ENCODE data around the gene BMI1. TPM values are rescaled to one million over a fixed set of nuclear protein-coding genes. Genes with fewer than 3 reads are reported as not detected.

Gene BMI1
- total and polyA plus RNA-seq, 2 of the 4 experiments (the other 2 are of a cell fraction), result 19.7 to 25.8 TPM

DNA sequence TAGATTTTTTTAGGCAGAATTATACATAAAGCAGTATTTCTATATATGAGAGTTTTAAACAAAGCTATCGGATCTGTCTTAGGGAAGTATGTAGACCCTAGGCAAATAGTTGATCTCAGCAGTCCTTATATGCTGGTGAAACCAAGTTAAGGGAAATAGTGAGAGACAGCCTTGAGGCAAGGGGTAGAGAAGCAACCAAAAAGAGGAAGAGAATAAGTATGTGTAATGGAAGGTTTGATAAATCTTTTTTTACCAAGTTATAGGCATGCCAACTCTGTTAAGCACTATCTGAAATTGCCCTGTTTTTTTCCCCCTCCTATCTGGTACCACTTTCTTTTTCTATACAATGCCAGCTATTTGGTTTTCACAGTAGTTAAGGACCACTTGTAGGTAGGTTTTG is 44.3 kb downstream of the BMI1 start:
- no peak overlapping the region for H3K14ac ChIP-seq (replicated peaks; ENCODE audit: low read depth, low read length)
- no peak overlapping the region for H3K27ac ChIP-seq (ENCODE audit: insufficient read depth, low read length)
- DNase-seq (no peak), ATAC-seq (ENCODE audit: low read depth) (no peak)
- no peak overlapping the region for H3K9ac ChIP-seq (ENCODE audit: low read depth, low read length)
- CTCF ChIA-PET, result interaction anchor here (1.5 kb wide), 1 partner anchor 12 kb away, joined by 3 read pairs; no protein-coding TSS in a partner anchor
- no peak overlapping the region for H2AK5ac ChIP-seq (ENCODE audit: low read depth, low read length)
- no peak overlapping the region for H2BK120ac ChIP-seq (ENCODE audit: low read depth, low read length)
- H3K18ac ChIP-seq (ENCODE audit: low read depth, low read length), result no peak overlapping the region
- no CpG with 5 or more reads among the region's 1 CpG for WGBS, 2 experiments (ENCODE audit: extremely low coverage in 2 of 2, insufficient read length in 1 of 2)
- no peaks in the 10 kb centered on the region for H3K9me1 ChIP-seq (ENCODE audit: insufficient read depth, low read length)
- H3K27me3 ChIP-seq (ENCODE audit: control insufficient read depth, insufficient read depth, low read length), result peaks cover 1% of the 10 kb centered on the region; the same call in 1 of the 2 replicates
- H4K91ac ChIP-seq (ENCODE audit: insufficient read depth, low read depth, low read length), result no peak overlapping the region
- H3K4ac ChIP-seq (ENCODE audit: low read depth, low read length), result no peak overlapping the region
- no peak overlapping the region for H3K4me2 ChIP-seq (ENCODE audit: low read depth, low read length)
- no peaks in the 10 kb centered on the region for H3K9me3 ChIP-seq (ENCODE audit: control insufficient read depth, insufficient read depth, low read length)
- intact Hi-C loops (cut with micrococcal nuclease), result no loop called here
- H3K23ac ChIP-seq (ENCODE audit: low read depth, low read length), result no peak overlapping the region
- BruUV-seq (replicated peaks), result no TSS peak
- H2BK15ac ChIP-seq (ENCODE audit: low read depth, low read length), result no peak overlapping the region
- POLR2A ChIA-PET (ENCODE audit: unreplicated experiment), result no interaction called here
- no peak overlapping the region for H2BK20ac ChIP-seq (ENCODE audit: low read depth, low read length)
- H3K36me3 ChIP-seq (ENCODE audit: control insufficient read depth, insufficient read depth, low read length), result no peaks in the 10 kb centered on the region
- no peaks in the 10 kb centered on the region for H3K79me1 ChIP-seq (ENCODE audit: low read depth in 1 of 2, low read length in 2 of 2)
- no peak overlapping the region for H3K56ac ChIP-seq (ENCODE audit: extremely low read depth, insufficient read depth, low read length)
- H4K8ac ChIP-seq (ENCODE audit: low read depth in 2 of 2, low read length in 2 of 2), result no peak overlapping the region
- TF ChIP-seq NFE2L2 (IDR thresholded peaks at IDR 0.05; ENCODE audit: low read depth, low read length), result no peak
- no peak for TF ChIP-seq BHLHE40 (IDR thresholded peaks at IDR 0.05; ENCODE audit: low read depth, low read length)
- TF ChIP-seq POLR2A (IDR thresholded peaks at IDR 0.05; ENCODE audit: low read depth, low read length), result no peak
- TF ChIP-seq RFX5 (IDR thresholded peaks at IDR 0.05; ENCODE audit: low read depth, low read length), result no peak
- TF ChIP-seq CHD1 (IDR thresholded peaks at IDR 0.05; ENCODE audit: low read depth, low read length), result no peak
- TF ChIP-seq MAZ (IDR thresholded peaks at IDR 0.05; ENCODE audit: borderline replicate concordance, low read depth, low read length), result no peak
- TF ChIP-seq RCOR1 (IDR thresholded peaks at IDR 0.05; ENCODE audit: insufficient replicate concordance, low read length), result no peak
- no peak for TF ChIP-seq MAFK (IDR thresholded peaks at IDR 0.05; ENCODE audit: low read depth, low read length)
- dilution Hi-C loops (cut with HindIII; ENCODE audit: low sequenced_read_pairs, unreplicated experiment), result no loop called here
- no peak overlapping the region for H2AFZ ChIP-seq (replicated peaks; ENCODE audit: low read length, poor library complexity)
- no peak overlapping the region for H4K5ac ChIP-seq (ENCODE audit: low read depth, low read length)
- H2BK5ac ChIP-seq (ENCODE audit: low read depth, low read length, poor library complexity, severe bottlenecking), result no peak overlapping the region
- no peak overlapping the region for H3K4me3 ChIP-seq (ENCODE audit: insufficient read depth, low read depth, low read length)
- H3K4me1 ChIP-seq (ENCODE audit: control insufficient read depth, insufficient read depth, low read length), result no peaks in the 10 kb centered on the region
- no peak overlapping the region for H2AK9ac ChIP-seq (replicated peaks; ENCODE audit: low read depth, low read length, poor library complexity)
- no peaks in the 10 kb centered on the region for H4K20me1 ChIP-seq (ENCODE audit: insufficient read depth, low read length)
- in situ Hi-C loops (cut with MboI; ENCODE audit: low sequenced_read_pairs), result no loop called here
